GM19099 (cell line): ENCODE results near the gene EIF4E.

Experiments
- POLR2A ChIP-seq: IDR thresholded peaks from 3 replicates; pipeline ENCODE4 v1.6.1; 2011; ENCODE audit warnings: low read depth; ENCODE audit not compliant: insufficient read length; ENCODE audit errors: extremely low read depth

The EIF4E gene

GRCh38 chr4:98845960-98846359 lies 83.0 kb downstream of the EIF4E start:
- no peak for TF ChIP-seq POLR2A

DNA sequence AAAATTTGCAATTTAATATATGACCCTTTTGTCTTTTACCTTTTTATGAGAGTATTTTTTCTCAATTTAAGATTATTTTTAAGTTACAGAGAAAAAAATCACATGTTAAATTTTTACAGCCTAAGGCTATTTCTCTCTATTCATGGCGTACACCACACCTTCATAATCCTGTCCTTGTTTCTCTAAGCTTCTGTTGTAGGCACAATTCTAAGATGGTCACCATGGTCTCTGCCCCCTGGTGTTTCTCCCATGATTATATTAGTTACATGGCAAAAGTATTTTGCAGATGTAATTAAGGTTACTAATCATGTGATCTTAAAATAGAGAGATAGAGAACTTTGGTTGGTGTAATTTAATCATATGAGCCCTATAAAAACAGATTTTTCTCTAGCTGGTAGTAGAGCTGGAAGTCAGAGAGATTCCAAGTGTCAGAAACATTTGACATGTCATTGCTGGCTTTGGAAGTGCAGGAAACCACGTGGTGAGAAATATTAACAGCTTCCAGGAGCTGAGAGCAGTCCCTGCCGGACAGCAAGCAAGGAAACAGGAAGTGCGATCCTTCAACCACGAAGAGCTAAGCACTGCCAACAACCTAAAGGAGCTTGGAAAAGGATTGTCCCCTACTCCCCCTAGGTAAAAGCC lies 89.8 kb downstream of the EIF4E start:
- no peak for TF ChIP-seq POLR2A

- TF ChIP-seq POLR2A, result no peak
Observed at GRCh38 chr4:98838531-98838930, 90.4 kb downstream of the EIF4E start.

GRCh38 chr4:98833384-98833783 lies 95.5 kb downstream of the EIF4E start:
- TF ChIP-seq POLR2A, result no peak
